Vagina (tissue), 2 donors: ENCODE data around the gene PGM2. TPM values are rescaled to one million over a fixed set of nuclear protein-coding genes. Genes with fewer than 3 reads are reported as not detected.

Experiments
- DNase-seq, 2 donors: peaks; one replicate each; pipeline ENCODE4 v3.0.0-alpha.2; 2017; ENCODE audit errors: extremely low spot score in 2 of 2
- H3K27ac ChIP-seq: fragments of 200-600 bp; sonication (generic); one replicate; pipeline ENCODE4 v1.5.1; 2019
- H3K27me3 ChIP-seq: fragments of 200-600 bp; sonication (generic); one replicate; pipeline ENCODE4 v1.5.1; 2019
- H3K36me3 ChIP-seq, 2 donors: fragments of 200-600 bp; sonication (generic); one replicate each; pipeline ENCODE4 v1.5.1; 2017 to 2019
- H3K4me1 ChIP-seq: fragments of 200-600 bp; sonication (generic); one replicate; pipeline ENCODE4 v1.5.1; 2019
- H3K4me3 ChIP-seq, 2 donors: fragments of 200-600 bp; sonication (generic); 1 replicate in 1 of 2; 2 replicates in 1 of 2; pipeline ENCODE4 v1.5.1; 2016 to 2019
- H3K9me3 ChIP-seq: fragments of 200-600 bp; sonication (generic); one replicate; pipeline ENCODE4 v1.5.1; 2019
- POLR2A ChIP-seq, 2 donors: fragments of 450-650 bp; IDR thresholded peaks; one replicate each; pipeline ENCODE4 v1.6.1; 2017; ENCODE audit warnings: antibody characterized with exemption in 2 of 2, mild to moderate bottlenecking in 2 of 2, moderate library complexity in 2 of 2
- POLR2AphosphoS5 ChIP-seq, 2 donors: sonication (generic); formaldehyde crosslinking; IDR thresholded peaks; one replicate each; pipeline ENCODE4 v1.9.0; 2017; ENCODE audit warnings: antibody characterized with exemption in 2 of 2, mild to moderate bottlenecking in 2 of 2, low read depth in 1 of 2; ENCODE audit not compliant: insufficient read depth in 1 of 2
- intact Hi-C: fragments of 100-400 bp; cut with DNase I; formaldehyde crosslinking; loops from one replicate; pipeline ENCODE4 v1.15.1; 2023
- total RNA-seq: library from RNA; depleted of rRNA; stranded (reverse); fragments of >200 nt; gene quantifications from one replicate; pipeline ENCODE4 v1.2.3, GENCODE V29; 2016
- TF ChIP-seq, protein P1 (sequence below), 3 experiments: fragments of 450-650 bp in 2 of 3; fragments of 200-600 bp in 1 of 3; sonication (generic) in 1 of 3; IDR thresholded peaks; one replicate each; pipeline ENCODE4 v1.5.1; 2017 to 2019; ENCODE audit warnings: antibody characterized with exemption in 3 of 3, mild to moderate bottlenecking in 2 of 3, moderate library complexity in 2 of 3

Gene PGM2
- total RNA-seq, 1 donor from 2014 or later: 30.2 TPM

DNA sequence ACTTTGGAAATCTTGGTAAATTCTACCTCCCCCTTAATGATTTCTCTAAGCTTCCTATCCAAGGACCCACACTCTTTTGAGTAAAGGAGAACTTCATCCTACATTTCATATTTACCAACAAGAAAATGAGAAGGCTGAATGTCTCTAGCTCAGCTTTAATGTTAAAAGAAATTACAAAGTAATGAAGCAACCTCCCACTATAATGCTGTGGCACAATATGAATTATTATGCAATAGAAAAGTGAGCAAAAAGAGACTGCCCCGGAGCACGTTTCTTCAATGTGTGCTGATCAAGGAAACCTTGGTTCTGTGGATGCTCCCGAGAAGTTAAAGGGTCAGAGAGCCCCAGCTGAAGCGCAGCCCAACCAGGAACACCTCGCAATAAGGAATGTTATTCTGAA is 55.3 kb downstream of the PGM2 start:
- no peak for DNase-seq
- no peaks in the 10 kb centered on the region for H3K9me3 ChIP-seq
- H3K4me3 ChIP-seq: no peak overlapping the region
- TF ChIP-seq, protein P1, sequence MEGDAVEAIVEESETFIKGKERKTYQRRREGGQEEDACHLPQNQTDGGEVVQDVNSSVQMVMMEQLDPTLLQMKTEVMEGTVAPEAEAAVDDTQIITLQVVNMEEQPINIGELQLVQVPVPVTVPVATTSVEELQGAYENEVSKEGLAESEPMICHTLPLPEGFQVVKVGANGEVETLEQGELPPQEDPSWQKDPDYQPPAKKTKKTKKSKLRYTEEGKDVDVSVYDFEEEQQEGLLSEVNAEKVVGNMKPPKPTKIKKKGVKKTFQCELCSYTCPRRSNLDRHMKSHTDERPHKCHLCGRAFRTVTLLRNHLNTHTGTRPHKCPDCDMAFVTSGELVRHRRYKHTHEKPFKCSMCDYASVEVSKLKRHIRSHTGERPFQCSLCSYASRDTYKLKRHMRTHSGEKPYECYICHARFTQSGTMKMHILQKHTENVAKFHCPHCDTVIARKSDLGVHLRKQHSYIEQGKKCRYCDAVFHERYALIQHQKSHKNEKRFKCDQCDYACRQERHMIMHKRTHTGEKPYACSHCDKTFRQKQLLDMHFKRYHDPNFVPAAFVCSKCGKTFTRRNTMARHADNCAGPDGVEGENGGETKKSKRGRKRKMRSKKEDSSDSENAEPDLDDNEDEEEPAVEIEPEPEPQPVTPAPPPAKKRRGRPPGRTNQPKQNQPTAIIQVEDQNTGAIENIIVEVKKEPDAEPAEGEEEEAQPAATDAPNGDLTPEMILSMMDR (IDR thresholded peaks at IDR 0.05): no peak
- TF ChIP-seq POLR2AphosphoS5 (IDR thresholded peaks at IDR 0.05; ENCODE audit: insufficient read depth in 1 of 2, low read depth in 1 of 2) (no peak), POLR2A (IDR thresholded peaks at IDR 0.05) (no peak)
- no peaks in the 10 kb centered on the region for H3K36me3 ChIP-seq
- intact Hi-C loops: no loop called here
- H3K4me1 ChIP-seq: no peaks in the 10 kb centered on the region
- H3K27ac ChIP-seq: no peak overlapping the region
- no peaks in the 10 kb centered on the region for H3K27me3 ChIP-seq

- H3K4me3 ChIP-seq: no peak overlapping the region
- TF ChIP-seq, protein P1 (IDR thresholded peaks at IDR 0.05): no peak
- TF ChIP-seq POLR2A (IDR thresholded peaks at IDR 0.05) (no peak), POLR2AphosphoS5 (IDR thresholded peaks at IDR 0.05; ENCODE audit: insufficient read depth in 1 of 2, low read depth in 1 of 2) (no peak)
- no peak overlapping the region for H3K27ac ChIP-seq
- intact Hi-C loops: no loop called here
- H3K4me1 ChIP-seq: no peaks in the 10 kb centered on the region
- H3K36me3 ChIP-seq: no peaks in the 10 kb centered on the region
- no peaks in the 10 kb centered on the region for H3K9me3 ChIP-seq
- DNase-seq: no peak
- H3K27me3 ChIP-seq: no peaks in the 10 kb centered on the region
These were observed 56.3 kb downstream of the PGM2 start for GRCh38 chr4:37882665-37883296.

DNA sequence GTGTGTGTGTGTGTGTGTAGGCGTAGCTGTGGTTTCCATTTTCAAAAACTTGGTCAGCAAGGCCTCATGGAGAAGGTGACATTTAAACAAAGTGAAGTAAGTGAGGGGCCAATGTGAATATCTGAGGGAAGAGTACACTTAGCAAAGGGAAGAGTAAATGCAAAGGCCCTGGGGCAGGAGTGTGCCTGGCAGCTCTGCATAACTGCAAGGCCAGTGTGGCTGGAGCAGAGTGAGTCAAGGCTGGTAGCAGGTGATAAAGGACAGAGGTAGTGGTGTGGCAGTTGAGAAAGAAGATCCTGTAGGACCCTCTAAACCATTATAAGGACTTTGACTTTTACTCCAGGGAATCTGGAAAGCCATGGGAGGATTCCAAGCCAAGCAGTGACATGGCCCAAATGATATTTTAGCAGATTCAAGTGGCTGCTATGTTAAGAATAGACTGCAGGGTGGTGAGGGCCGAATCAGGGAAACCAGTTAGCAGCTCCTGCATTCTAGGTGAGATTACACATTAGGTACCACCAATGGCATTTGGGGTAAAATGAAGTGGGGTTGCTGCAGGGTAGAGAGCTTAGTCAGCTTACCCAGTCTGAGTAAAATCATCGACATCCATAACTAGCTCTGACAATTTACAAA is 58.5 kb downstream of the PGM2 start:
- peaks cover 5% of the 10 kb centered on the region for H3K4me1 ChIP-seq
- H3K27ac ChIP-seq: peak overlapping the region; percentile 8
- no peak for DNase-seq
- H3K36me3 ChIP-seq: no peaks in the 10 kb centered on the region
- H3K27me3 ChIP-seq: no peaks in the 10 kb centered on the region
- H3K9me3 ChIP-seq: no peaks in the 10 kb centered on the region
- intact Hi-C loops: no loop called here
- no peak overlapping the region for H3K4me3 ChIP-seq
- TF ChIP-seq, protein P1 (IDR thresholded peaks at IDR 0.05): no peak

DNA sequence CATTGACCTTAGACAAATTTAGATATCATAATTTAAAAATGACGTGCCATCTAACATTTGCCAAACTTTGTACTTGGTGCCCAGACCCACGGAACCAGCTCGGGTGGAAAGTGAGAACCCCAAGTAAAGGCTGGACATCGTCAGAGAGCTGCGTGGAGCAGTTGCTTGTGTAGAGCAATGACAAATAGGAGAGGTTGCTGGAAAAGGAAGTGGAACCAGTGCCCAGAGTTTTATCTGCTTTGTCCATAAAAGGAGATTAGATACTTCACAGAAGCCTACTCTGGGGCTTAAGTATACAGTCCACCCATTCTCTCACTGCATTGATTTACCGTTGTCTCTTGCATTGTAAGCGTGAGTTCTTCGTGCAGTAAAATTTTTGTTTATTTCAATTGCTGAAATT is 59.0 kb downstream of the PGM2 start:
- Histone ChIP-seq H3K4me3 (no peak overlapping the region), H3K36me3 (no peaks in the 10 kb centered on the region), H3K27me3 (no peaks in the 10 kb centered on the region), H3K27ac (peak overlapping the region; percentile 8), H3K4me1 (peaks cover 10% of the 10 kb centered on the region), H3K9me3 (no peaks in the 10 kb centered on the region)
- DNase-seq: no peak
- intact Hi-C loops: no loop called here
- TF ChIP-seq POLR2A (IDR thresholded peaks at IDR 0.05) (no peak), POLR2AphosphoS5 (IDR thresholded peaks at IDR 0.05; ENCODE audit: insufficient read depth in 1 of 2, low read depth in 1 of 2) (no peak)
- TF ChIP-seq, protein P1 (IDR thresholded peaks at IDR 0.05): no peak
